GM12892 (cell line): ENCODE data around the gene TGFBI. TPM values are rescaled to one million over a fixed set of nuclear protein-coding genes. Genes with fewer than 3 reads are reported as not detected.

Experiments used
- DNase-seq: peaks from one replicate; pipeline ENCODE4 v3.0.0; 2011; ENCODE audit not compliant: insufficient read length
- FAIRE-seq: peaks from 2 replicates; lab custom pipeline; 2011; peaks lifted over from hg19 to GRCh38; lab: Jason Lieb, UNC
- POLR2A ChIP-seq: IDR thresholded peaks from 2 replicates; pipeline ENCODE4 v1.6.1; 2011; ENCODE audit warnings: low read depth, low read length, control low read depth
- POLR2AphosphoS5 ChIP-seq: IDR thresholded peaks from 2 replicates; pipeline ENCODE4 v1.6.1; 2011; ENCODE audit warnings: low read depth, low read length, control low read depth
- TAF1 ChIP-seq: IDR thresholded peaks from 2 replicates; pipeline ENCODE4 v1.6.1; 2011; ENCODE audit warnings: low read depth, mild to moderate bottlenecking, control low read depth, low read length, borderline replicate concordance
- polyA plus RNA-seq: library from polyadenylated mRNA; unstranded; fragments of >200 nt; gene quantifications from one replicate; pipeline ENCODE4 v1.2.1, GENCODE V29; 2012; ENCODE audit warnings: missing spikeins, inconsistent platforms; ENCODE audit not compliant: missing spikeins

The TGFBI gene
- polyA plus RNA-seq: 0.66 TPM

DNA sequence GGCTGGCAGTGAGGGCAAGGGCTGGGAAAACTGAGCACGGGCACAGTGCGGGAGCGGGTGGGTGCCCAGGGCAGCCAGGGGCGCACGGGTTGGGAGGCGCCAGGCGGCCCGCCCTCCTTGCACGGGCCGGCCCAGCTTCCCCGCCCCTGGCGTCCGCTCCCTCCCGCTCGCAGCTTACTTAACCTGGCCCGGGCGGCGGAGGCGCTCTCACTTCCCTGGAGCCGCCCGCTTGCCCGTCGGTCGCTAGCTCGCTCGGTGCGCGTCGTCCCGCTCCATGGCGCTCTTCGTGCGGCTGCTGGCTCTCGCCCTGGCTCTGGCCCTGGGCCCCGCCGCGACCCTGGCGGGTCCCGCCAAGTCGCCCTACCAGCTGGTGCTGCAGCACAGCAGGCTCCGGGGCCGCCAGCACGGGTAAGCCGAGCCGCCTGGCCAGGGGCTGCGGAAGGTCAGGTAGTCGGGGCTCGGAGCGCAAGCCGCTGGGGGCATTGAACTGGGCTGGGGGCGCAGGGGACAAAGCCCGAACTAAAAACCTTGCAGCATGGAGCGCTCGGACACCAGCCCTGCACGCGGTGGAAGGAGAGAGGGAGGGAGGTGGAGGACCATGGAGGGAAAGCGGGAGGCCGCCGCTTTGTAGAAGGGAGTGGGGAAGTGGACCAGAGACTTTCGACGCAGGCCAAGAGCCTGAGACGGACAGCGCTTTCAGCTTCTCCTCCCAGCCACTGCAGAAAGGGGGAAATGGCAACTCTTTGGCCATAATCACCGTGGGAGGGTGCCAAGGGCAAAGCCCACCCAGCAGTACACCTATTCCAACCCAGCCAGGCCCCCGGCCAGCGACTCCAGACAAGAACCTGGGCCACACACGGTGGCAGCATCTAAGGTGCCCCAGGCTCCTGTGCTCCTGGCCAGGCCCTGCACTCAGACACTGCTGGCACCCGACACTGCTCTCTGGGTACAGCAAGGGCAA, at the start of gene TGFBI:
TSS of gene TGFBI (plus strand) at position 207 of the 961 bp plus-strand sequence. CDS start at position 275, 68 bp downstream.
- FAIRE-seq (no peak), DNase-seq (no peak)
- TF ChIP-seq TAF1: no peak
- TF ChIP-seq POLR2A: no peak
- no peak for TF ChIP-seq POLR2AphosphoS5

DNA sequence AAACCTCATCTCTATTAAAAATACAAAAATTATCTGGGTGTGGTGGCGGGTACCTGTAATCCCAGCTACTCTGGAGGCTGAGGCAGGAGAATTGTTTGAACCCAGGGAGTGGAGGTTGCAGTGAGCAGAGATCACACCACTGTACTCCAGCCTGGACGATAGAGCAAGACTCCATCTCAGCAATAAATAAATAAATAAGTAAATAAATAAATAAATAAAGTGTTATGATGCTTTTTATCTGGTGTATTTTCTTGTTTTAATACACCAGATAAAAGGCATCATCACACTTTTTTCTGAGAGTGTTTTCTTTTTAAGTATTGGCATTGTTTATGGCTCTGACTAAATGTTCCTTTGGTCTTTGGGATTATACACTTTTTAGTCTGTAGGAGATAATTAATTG, 49.8 kb upstream of the TGFBI start:
- TF ChIP-seq POLR2A: no peak
- DNase-seq: no peak
- FAIRE-seq: no peak

DNA sequence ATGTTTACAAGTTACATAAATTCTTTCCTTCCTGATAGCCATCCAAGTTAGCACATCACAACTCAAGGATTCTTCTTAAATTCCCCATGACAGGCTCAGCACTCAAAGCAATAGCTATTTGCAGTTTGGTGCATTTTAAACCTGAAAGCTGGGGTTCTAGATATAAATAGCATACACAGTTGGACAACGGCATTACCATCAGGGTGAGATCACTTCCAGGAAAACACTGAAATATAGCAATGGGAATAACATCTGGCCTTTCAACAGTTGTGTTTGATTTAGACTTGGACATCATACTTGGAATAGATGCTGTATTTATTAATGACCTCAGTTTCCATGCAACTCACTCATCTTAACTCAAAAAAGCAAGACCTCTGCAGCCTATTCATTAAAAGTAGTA, 49.3 kb upstream of the TGFBI start:
- FAIRE-seq: no peak
- no peak for DNase-seq
- TF ChIP-seq POLR2AphosphoS5 (no peak), TAF1 (no peak), POLR2A (no peak)

DNA sequence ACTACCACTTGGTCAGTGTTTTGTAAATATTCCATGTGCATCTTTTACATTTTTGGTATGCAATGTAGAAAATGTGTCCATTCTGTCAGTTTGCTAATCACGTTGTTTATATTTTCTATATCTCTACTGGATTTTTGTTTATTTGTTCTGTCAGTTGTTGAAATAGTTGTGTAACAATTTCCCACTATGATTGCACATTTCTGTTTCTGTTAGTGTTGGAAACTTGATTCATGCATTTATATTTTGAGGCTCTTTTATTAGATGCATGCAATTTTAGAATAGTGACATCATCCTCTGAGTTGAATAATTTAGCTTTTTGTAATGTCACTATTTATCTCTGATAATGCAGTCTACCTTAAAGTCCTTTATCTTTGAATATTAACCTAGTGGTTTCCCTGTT, 48.2 kb upstream of the TGFBI start:
- DNase-seq: no peak
- FAIRE-seq: no peak
- TF ChIP-seq POLR2AphosphoS5 (no peak), TAF1 (no peak), POLR2A (no peak)

DNA sequence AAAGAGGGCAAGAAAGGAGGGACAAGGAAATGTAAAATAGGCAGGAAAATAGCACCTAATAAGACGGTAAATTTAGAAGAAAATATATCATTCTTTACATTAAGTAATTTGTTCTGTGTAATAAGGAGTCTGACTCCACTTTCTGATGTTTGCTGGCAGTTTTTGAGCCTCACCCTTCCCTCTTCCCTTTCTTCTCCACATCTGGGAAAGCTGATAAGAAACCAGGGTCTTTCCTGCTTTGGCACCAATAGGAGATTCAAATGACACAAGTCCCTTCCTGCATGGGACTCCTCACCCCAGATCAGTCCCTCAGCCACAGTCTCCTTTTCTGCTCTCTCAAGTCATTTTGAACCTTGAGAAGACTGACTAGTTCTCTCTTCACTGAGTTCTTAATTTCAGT, 42.8 kb upstream of the TGFBI start:
- TF ChIP-seq TAF1 (no peak), POLR2A (no peak), POLR2AphosphoS5 (no peak)
- DNase-seq (no peak), FAIRE-seq (no peak)

DNA sequence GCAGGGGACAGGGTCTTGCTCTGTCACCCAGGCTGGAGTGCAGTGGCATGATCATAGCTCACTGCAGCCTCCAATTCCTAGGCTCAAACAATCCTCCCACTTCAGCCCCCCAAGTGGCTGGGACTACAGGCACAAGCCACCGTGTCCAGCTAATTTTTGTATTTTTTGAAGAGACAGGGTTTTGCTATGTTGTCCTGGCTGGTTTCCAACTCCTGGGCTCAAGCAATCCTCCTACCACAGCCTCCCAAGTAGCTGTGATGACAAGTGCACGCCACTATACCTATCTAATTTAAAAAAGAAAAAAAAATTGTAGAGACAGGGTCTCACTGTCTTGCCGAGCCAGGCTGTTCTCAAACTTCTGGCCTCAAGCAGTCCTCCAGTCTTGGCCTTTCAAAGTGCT, 42.4 kb upstream of the TGFBI start:
- no peak for DNase-seq

DNA sequence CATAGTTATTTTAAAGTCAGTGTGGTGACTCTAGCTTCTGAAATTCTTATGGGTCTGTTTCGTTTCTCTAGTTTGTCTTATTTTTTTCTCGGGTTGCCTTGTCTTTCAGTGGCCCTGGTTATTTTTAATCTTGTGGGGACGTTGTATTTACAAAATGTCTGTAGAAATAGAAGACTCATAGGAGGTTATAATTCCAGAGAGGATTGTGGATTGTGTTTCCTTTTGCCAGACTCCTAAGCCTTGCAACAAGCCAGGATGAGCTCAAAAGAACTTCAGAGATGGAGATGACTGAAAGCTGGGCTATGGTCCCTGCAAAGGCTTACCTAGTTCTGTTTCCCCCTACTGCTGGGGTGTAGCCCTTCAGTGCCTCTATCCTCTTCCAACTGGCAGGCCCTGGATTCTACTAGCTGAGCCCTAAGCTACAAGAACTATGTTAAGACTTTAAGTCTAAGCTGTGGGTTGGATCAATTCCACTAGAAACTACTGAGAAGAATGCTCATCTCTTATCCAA, 41.8 kb upstream of the TGFBI start:
- no peak for TF ChIP-seq TAF1
- no peak for TF ChIP-seq POLR2A
- no peak for TF ChIP-seq POLR2AphosphoS5
- DNase-seq (no peak), FAIRE-seq (no peak)

More for the DNA sequence above, 42.4 kb upstream of the TGFBI start:
- TF ChIP-seq POLR2A: no peak
- no peak for TF ChIP-seq POLR2AphosphoS5
- TF ChIP-seq TAF1: no peak
- no peak for FAIRE-seq

DNA sequence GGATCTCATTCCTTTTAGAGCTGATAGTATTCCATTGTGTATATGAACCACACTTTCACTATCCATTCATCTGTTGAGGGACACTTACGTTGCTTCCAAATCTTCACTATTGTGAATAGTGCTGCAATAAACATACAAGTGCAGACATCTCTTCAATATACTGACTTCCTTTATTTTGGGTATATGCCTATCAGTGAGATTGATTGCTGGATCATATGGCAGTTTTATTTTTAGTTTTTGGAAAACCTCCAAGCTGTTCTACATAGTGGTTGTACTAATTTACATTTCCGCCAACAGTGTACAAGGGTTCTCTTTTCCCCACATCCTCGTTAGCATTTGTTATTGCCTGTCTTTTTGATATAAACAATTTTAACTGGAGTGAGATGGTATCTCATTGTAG, 40.2 kb upstream of the TGFBI start:
- DNase-seq (no peak), FAIRE-seq (no peak)
- TF ChIP-seq TAF1 (no peak), POLR2A (no peak), POLR2AphosphoS5 (no peak)

DNA sequence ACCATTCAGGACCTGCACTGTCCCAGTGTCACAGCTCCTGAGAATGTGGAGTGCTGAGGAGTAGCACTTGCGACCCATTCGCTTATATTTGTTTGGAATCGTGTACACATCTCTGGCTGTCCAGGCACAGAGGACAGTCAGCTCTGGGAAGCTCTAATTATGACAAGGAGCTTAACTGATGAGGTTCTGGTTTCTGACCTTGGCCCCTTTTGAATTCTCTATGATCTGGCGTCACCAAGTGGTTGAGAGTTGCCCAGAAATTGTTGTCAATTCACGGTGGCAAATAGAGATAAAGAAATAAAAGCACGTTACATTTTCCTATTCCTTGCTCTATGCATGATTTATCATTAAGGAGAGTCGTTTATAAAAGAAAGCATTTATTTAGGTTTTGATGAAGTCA, 39.1 kb upstream of the TGFBI start:
- FAIRE-seq: no peak
- DNase-seq: no peak
- TF ChIP-seq POLR2A: no peak
- TF ChIP-seq POLR2AphosphoS5: no peak
- TF ChIP-seq TAF1: no peak

DNA sequence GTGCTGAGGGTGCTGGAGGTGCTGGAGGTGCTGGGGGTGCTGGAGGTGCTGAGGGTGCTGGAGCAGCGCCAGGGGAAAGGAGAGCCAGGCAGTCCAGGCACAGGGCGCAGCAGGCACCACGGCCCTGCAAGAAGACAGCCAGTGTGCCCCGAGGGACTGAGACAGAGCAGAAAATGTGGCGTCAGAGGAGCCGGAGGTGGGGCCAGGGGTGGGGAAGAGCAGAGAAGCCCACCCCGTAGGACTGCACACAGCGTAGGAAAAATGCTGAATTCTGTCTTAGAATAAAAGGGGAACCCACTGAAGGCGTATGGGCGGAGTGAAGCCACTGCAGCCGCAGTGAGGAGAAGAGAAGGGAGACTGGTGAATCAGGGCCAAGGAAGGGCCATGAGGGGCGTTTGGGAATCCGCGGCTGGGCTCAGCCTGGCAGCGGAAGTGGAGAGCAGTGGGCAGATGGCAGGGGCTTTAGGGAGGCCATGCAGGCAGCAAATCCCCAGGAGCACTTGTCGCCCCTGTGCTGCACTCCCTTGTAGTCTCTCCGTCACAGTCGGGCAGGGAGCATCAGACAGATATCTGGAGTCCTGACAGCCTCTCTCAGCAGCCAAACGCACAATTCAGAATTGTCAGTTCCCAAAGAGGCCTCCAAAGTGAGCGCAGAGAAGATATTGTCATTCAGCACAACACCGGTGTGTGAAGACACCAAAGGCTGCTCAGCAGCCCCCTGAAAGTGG, 38.1 kb upstream of the TGFBI start:
- TF ChIP-seq TAF1 (no peak), POLR2AphosphoS5 (no peak), POLR2A (no peak)
- DNase-seq (no peak), FAIRE-seq (no peak)

DNA sequence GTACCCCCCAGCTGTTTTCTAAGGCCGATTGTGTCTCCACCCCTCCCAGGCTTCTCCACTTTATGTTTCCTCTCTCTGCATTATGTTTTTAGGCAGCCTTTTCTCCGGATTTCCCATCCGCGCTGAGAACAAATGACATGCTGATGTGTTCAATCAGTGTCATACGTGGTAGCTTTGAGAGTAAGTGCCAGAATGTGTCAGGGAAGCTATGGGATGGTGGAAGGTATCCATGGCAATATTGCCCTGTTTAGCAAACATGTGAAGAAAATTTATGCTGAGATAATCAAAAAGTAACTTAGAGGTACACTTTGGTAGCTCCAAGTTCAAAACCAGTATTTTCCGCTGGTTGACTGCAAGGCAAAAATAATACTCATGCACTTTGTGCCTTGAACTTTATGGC, 37.4 kb upstream of the TGFBI start:
- TF ChIP-seq POLR2A (no peak), POLR2AphosphoS5 (no peak), TAF1 (no peak)
- FAIRE-seq: no peak
- no peak for DNase-seq
